Mesenchymal stem cell (in vitro differentiated cells and primary cell): ENCODE results near the gene GPER1.

Experiments
- DNase-seq: peaks from one replicate; pipeline ENCODE4 v3.0.0-alpha.2; 2013
- H2AFZ ChIP-seq: one replicate; pipeline ENCODE4 v1.6.1; 2013; ENCODE audit warnings: low read depth, mild to moderate bottlenecking, control low read depth, inconsistent platforms, low read length, moderate library complexity
- H2AK5ac ChIP-seq: 2 replicates; pipeline ENCODE4 v1.6.1; 2013; ENCODE audit warnings: low read length, moderate library complexity, mild to moderate bottlenecking, inconsistent platforms; ENCODE audit not compliant: severe bottlenecking
- H2BK120ac ChIP-seq: one replicate; pipeline ENCODE4 v1.6.1; 2013; ENCODE audit warnings: low read depth, mild to moderate bottlenecking, inconsistent platforms, low read length, moderate library complexity
- H2BK12ac ChIP-seq, 2 experiments: one replicate each; pipeline ENCODE4 v1.6.1; 2013; ENCODE audit warnings: inconsistent platforms in 2 of 2, low read length in 2 of 2, mild to moderate bottlenecking in 2 of 2, moderate library complexity in 2 of 2, control low read depth in 1 of 2
- H2BK15ac ChIP-seq: one replicate; pipeline ENCODE4 v1.6.1; 2013; ENCODE audit warnings: mild to moderate bottlenecking, low read depth, inconsistent platforms; ENCODE audit not compliant: poor library complexity, severe bottlenecking
- H2BK5ac ChIP-seq: 2 replicates; pipeline ENCODE4 v1.6.1; 2013; ENCODE audit warnings: low read depth, mild to moderate bottlenecking, low read length, control low read depth, inconsistent platforms; ENCODE audit not compliant: poor library complexity, severe bottlenecking
- H3K14ac ChIP-seq, 2 experiments: one replicate each; pipeline ENCODE4 v1.6.1; 2013; ENCODE audit warnings: inconsistent platforms in 2 of 2, low read length in 2 of 2, control low read depth in 1 of 2, mild to moderate bottlenecking in 1 of 2, moderate library complexity in 1 of 2
- H3K18ac ChIP-seq, 2 experiments: one replicate each; pipeline ENCODE4 v1.6.1; 2013; ENCODE audit warnings: inconsistent platforms in 2 of 2, low read length in 2 of 2, control low read depth in 1 of 2, low read depth in 1 of 2, mild to moderate bottlenecking in 1 of 2
- H3K23ac ChIP-seq, 2 experiments: one replicate each; pipeline ENCODE4 v1.6.1; 2013; ENCODE audit warnings: inconsistent platforms in 2 of 2, low read length in 2 of 2, mild to moderate bottlenecking in 2 of 2, moderate library complexity in 2 of 2, control low read depth in 1 of 2
- H3K27ac ChIP-seq: 2 replicates; pipeline ENCODE4 v1.5.1; 2013; ENCODE audit warnings: mild to moderate bottlenecking, moderate library complexity, low read length, control low read depth, inconsistent platforms; ENCODE audit not compliant: poor library complexity, severe bottlenecking
- H3K27me3 ChIP-seq, 2 experiments: 2 replicates each; pipeline versions ENCODE4 v1.6.1 to v1.7.0; 2013; ENCODE audit warnings: low read length in 2 of 2, mild to moderate bottlenecking in 2 of 2, moderate library complexity in 2 of 2, control low read depth in 1 of 2, inconsistent platforms in 1 of 2; ENCODE audit not compliant: control insufficient read depth in 1 of 2, insufficient read depth in 1 of 2
- H3K36me3 ChIP-seq, 2 experiments: 2 replicates each; pipeline versions ENCODE4 v1.6.1 to v1.7.0; 2013; ENCODE audit warnings: low read length in 2 of 2, control low read depth in 1 of 2, inconsistent platforms in 1 of 2, low read depth in 1 of 2, mild to moderate bottlenecking in 1 of 2; ENCODE audit not compliant: insufficient read depth in 2 of 2, control insufficient read depth in 1 of 2
- H3K4ac ChIP-seq, 2 experiments: one replicate each; pipeline ENCODE4 v1.6.1; 2013; ENCODE audit warnings: inconsistent platforms in 2 of 2, low read length in 2 of 2, mild to moderate bottlenecking in 2 of 2, moderate library complexity in 2 of 2, control low read depth in 1 of 2, low read depth in 1 of 2
- H3K4me1 ChIP-seq: 2 replicates; pipeline ENCODE4 v1.6.1; 2013; ENCODE audit warnings: low read depth, low read length, control low read depth; ENCODE audit not compliant: control insufficient read depth, insufficient read depth
- H3K4me2 ChIP-seq: 2 replicates; pipeline ENCODE4 v1.6.1; 2013; ENCODE audit warnings: low read length, mild to moderate bottlenecking, inconsistent platforms; ENCODE audit not compliant: poor library complexity, severe bottlenecking
- H3K4me3 ChIP-seq, 2 experiments: 2 replicates each; pipeline versions ENCODE4 v1.5.1 to v1.7.0; 2013; ENCODE audit warnings: low read length in 2 of 2, mild to moderate bottlenecking in 2 of 2, control low read depth in 1 of 2, low read depth in 1 of 2; ENCODE audit not compliant: insufficient read depth in 1 of 2
- H3K79me1 ChIP-seq: replicated peaks from 2 replicates; pipeline ENCODE4 v1.6.1; 2013; ENCODE audit warnings: mild to moderate bottlenecking, control low read depth, low read length, inconsistent platforms; ENCODE audit not compliant: poor library complexity, severe bottlenecking
- H3K9ac ChIP-seq: 2 replicates; pipeline ENCODE4 v1.7.0; 2013; ENCODE audit warnings: mild to moderate bottlenecking, low read length, moderate library complexity
- H3K9me3 ChIP-seq: 2 replicates; pipeline ENCODE4 v1.7.0; 2013; ENCODE audit warnings: mild to moderate bottlenecking, low read length; ENCODE audit not compliant: control insufficient read depth
- H4K8ac ChIP-seq: one replicate; pipeline ENCODE4 v1.6.1; 2013; ENCODE audit warnings: inconsistent platforms, mild to moderate bottlenecking, low read length, moderate library complexity
- H4K91ac ChIP-seq: one replicate; pipeline ENCODE4 v1.6.1; 2013; ENCODE audit warnings: mild to moderate bottlenecking, low read length, inconsistent platforms
- WGBS: methylation state at CpG from one replicate; pipeline ENCODE4 v1.1.7; 2013; ENCODE audit warnings: mixed read lengths; 5-methylcytosine and 5-hydroxymethylcytosine counted together

The GPER1 gene

GRCh38 chr7:1068013-1068412, 19.9 kb upstream of the GPER1 start:
- Histone ChIP-seq H2BK120ac (no peak overlapping the region), H3K18ac (no peak overlapping the region), H3K4ac (no peak overlapping the region), H3K36me3 (peaks cover 0 to 33% of the 10 kb centered on the region in 2 experiments), H2AFZ (no peak overlapping the region), H3K4me2 (no peak overlapping the region), H2BK15ac (no peak overlapping the region), H4K8ac (no peak overlapping the region), H3K79me1 (peaks cover 40% of the 10 kb centered on the region), H3K9ac (no peak overlapping the region), H2BK5ac (no peak overlapping the region), H3K9me3 (no peaks in the 10 kb centered on the region), H2AK5ac (no peak overlapping the region), H3K23ac (no peak overlapping the region), H3K4me1 (peaks cover 12% of the 10 kb centered on the region), H3K27ac (no peak overlapping the region), H4K91ac (no peak overlapping the region), H3K4me3 (no peak overlapping the region), H3K27me3 (peaks cover 0 to 3% of the 10 kb centered on the region in 2 experiments), H2BK12ac (no peak overlapping the region), H3K14ac (no peak overlapping the region)
- WGBS: 95% methylated on average over 14 of the region's 14 CpGs
- DNase-seq: no peak

- Histone ChIP-seq H3K9ac (no peak overlapping the region), H2AK5ac (no peak overlapping the region), H3K27me3 (no peaks in the 10 kb centered on the region), H4K91ac (no peak overlapping the region), H3K27ac (no peak overlapping the region), H2BK15ac (no peak overlapping the region), H3K14ac (no peak overlapping the region), H4K8ac (no peak overlapping the region), H2BK120ac (no peak overlapping the region), H3K79me1 (peaks cover 37% of the 10 kb centered on the region), H3K18ac (no peak overlapping the region), H3K4me1 (peaks cover 12% of the 10 kb centered on the region), H3K4me2 (no peak overlapping the region), H3K9me3 (no peaks in the 10 kb centered on the region), H2AFZ (no peak overlapping the region), H2BK5ac (no peak overlapping the region), H3K4ac (no peak overlapping the region), H2BK12ac (no peak overlapping the region), H3K23ac (no peak overlapping the region), H3K36me3 (peaks cover 0 to 28% of the 10 kb centered on the region in 2 experiments), H3K4me3 (no peak overlapping the region)
- DNase-seq: no peak
- WGBS: 74% methylated on average over 11 of the region's 11 CpGs
These were observed 19.3 kb upstream of the GPER1 start for GRCh38 chr7:1068619-1069018.

GRCh38 chr7:1070544-1071011, 17.3 kb upstream of the GPER1 start:
- Histone ChIP-seq H2BK120ac (no peak overlapping the region), H4K91ac (peak overlapping the region; percentile 15), H3K4me1 (peaks cover 8% of the 10 kb centered on the region), H3K4me2 (no peak overlapping the region), H2BK12ac (no peak overlapping the region), H2BK5ac (no peak overlapping the region), H3K79me1 (peaks cover 26% of the 10 kb centered on the region), H3K4ac (no peak overlapping the region), H3K14ac (peak overlapping the region in 1 of 2 experiments; percentile 41), H4K8ac (no peak overlapping the region), H3K18ac (peak overlapping the region in 1 of 2 experiments; percentile 28), H3K9me3 (no peaks in the 10 kb centered on the region), H3K23ac (no peak overlapping the region), H3K9ac (no peak overlapping the region), H3K36me3 (peaks cover 0 to 18% of the 10 kb centered on the region in 2 experiments), H3K27me3 (no peaks in the 10 kb centered on the region), H2AK5ac (no peak overlapping the region), H2AFZ (no peak overlapping the region), H3K27ac (no peak overlapping the region), H3K4me3 (peak overlapping the region in 1 of 2 experiments; percentile 30), H2BK15ac (no peak overlapping the region)
- DNase-seq: no peak
- WGBS: 95% methylated on average over 42 of the region's 42 CpGs

GRCh38 chr7:1071731-1072254, 16.1 kb upstream of the GPER1 start:
- H2AFZ ChIP-seq: no peak overlapping the region
- no peak overlapping the region for H2AK5ac ChIP-seq
- H3K9ac ChIP-seq: no peak overlapping the region
- no peak overlapping the region for H3K23ac ChIP-seq
- H2BK12ac ChIP-seq: no peak overlapping the region
- peaks cover 7% of the 10 kb centered on the region for H3K4me1 ChIP-seq
- peak overlapping the region in 1 of 2 experiments; percentile 76 for H3K14ac ChIP-seq
- H3K4me2 ChIP-seq: no peak overlapping the region
- peaks cover 0 to 23% of the 10 kb centered on the region in 2 experiments for H3K36me3 ChIP-seq
- no peaks in the 10 kb centered on the region for H3K9me3 ChIP-seq
- no peak for DNase-seq
- H3K4ac ChIP-seq: no peak overlapping the region
- no peak overlapping the region for H4K8ac ChIP-seq
- no peak overlapping the region for H3K18ac ChIP-seq
- H2BK15ac ChIP-seq: no peak overlapping the region
- WGBS: 99% methylated on average over 19 of the region's 19 CpGs
- no peak overlapping the region for H4K91ac ChIP-seq
- no peaks in the 10 kb centered on the region for H3K27me3 ChIP-seq
- H3K4me3 ChIP-seq: peak overlapping the region in 1 of 2 experiments; percentile 15
- H2BK120ac ChIP-seq: no peak overlapping the region
- peaks cover 25% of the 10 kb centered on the region for H3K79me1 ChIP-seq
- no peak overlapping the region for H3K27ac ChIP-seq
- no peak overlapping the region for H2BK5ac ChIP-seq
